Lower lobe of right lung (tissue), 2 donors: ENCODE measurements around the gene ANKRD11. TPM values are rescaled to one million over a fixed set of nuclear protein-coding genes. Genes with fewer than 3 reads are reported as not detected.
"Not testable (repeated sequence)": the region's sequence is repeated elsewhere in the genome, so short reads cannot be mapped to it uniquely, and the experiment has no call there.

ENCODE experiments used
- ATAC-seq, 2 donors: fragments of 200-7000 bp; cut with Tn5 transposase; one replicate each; pipeline ENCODE4 v1.9.1; 2020 to 2022; ENCODE audit warnings: mild to moderate bottlenecking in 2 of 2, moderate library complexity in 2 of 2
- DNase-seq: peaks from one replicate; pipeline ENCODE4 v3.0.0-alpha.2; 2020
- H3K27ac ChIP-seq: fragments of 200-600 bp; one replicate; pipeline ENCODE4 v1.8.0; 2022
- H3K27me3 ChIP-seq: fragments of 200-600 bp; one replicate; pipeline ENCODE4 v1.8.0; 2022; ENCODE audit warnings: low read depth
- H3K36me3 ChIP-seq: fragments of 200-600 bp; one replicate; pipeline ENCODE4 v1.8.0; 2022; ENCODE audit warnings: mild to moderate bottlenecking
- H3K4me1 ChIP-seq: fragments of 200-600 bp; one replicate; pipeline ENCODE4 v1.8.0; 2022
- H3K4me3 ChIP-seq: fragments of 200-600 bp; one replicate; pipeline ENCODE4 v1.8.0; 2022; ENCODE audit warnings: mild to moderate bottlenecking
- H3K9me3 ChIP-seq: fragments of 200-600 bp; one replicate; pipeline ENCODE4 v1.8.0; 2022
- CTCF ChIP-seq: fragments of 200-600 bp; IDR thresholded peaks from one replicate; pipeline ENCODE4 v1.8.0; 2022; ENCODE audit warnings: antibody characterized with exemption, mild to moderate bottlenecking
- intact Hi-C: fragments of 100-400 bp; cut with DNase I; formaldehyde crosslinking; loops from one replicate; pipeline ENCODE4 v1.11.0; 2022
- total RNA-seq: library from RNA; stranded (reverse); fragmentation: NEBNext Ultra II Directional; extraction: Animal tissue kit (Norgen Biotek cat#: 25700); gene quantifications from one replicate; pipeline ENCODE4 v1.2.1, GENCODE V29; 2021
- donor health status: DM: no; HTN: yes; CAD: no; lungs with severe emphysema.

Gene ANKRD11
- total RNA-seq, 1 donor from 2014 or later: 127 TPM

- intact Hi-C loops: no loop called here
- no peak for TF ChIP-seq CTCF
- Histone ChIP-seq H3K36me3 (no peaks in the 10 kb centered on the region), H3K4me1 (peaks cover 64% of the 10 kb centered on the region), H3K27me3 (no peaks in the 10 kb centered on the region), H3K9me3 (no peaks in the 10 kb centered on the region), H3K4me3 (no peak overlapping the region), H3K27ac (no peak overlapping the region)
- DNase-seq: no peak
- no peak for ATAC-seq
Measured at GRCh38 chr16:89332243-89332901, 158.0 kb downstream of the ANKRD11 start.

GRCh38 chr16:89331371-89332109 lies 158.8 kb downstream of the ANKRD11 start:
- ATAC-seq (no peak), DNase-seq (no peak)
- Histone ChIP-seq H3K4me3 (no peak overlapping the region), H3K4me1 (peaks cover 66% of the 10 kb centered on the region), H3K27me3 (no peaks in the 10 kb centered on the region), H3K36me3 (no peaks in the 10 kb centered on the region), H3K9me3 (no peaks in the 10 kb centered on the region), H3K27ac (no peak overlapping the region)
- TF ChIP-seq CTCF: no peak
- intact Hi-C loops: no loop called here

- TF ChIP-seq CTCF: no peak
- DNase-seq: peak; percentile 59
- intact Hi-C loops: no loop called here
- H3K9me3 ChIP-seq: no peaks in the 10 kb centered on the region
- ATAC-seq: peak; percentile 16 to 37
- peaks cover 69% of the 10 kb centered on the region for H3K4me1 ChIP-seq
- H3K4me3 ChIP-seq: no peak overlapping the region
- no peaks in the 10 kb centered on the region for H3K36me3 ChIP-seq
- H3K27ac ChIP-seq: peak overlapping the region; percentile 68
- H3K27me3 ChIP-seq: no peaks in the 10 kb centered on the region
Measured at GRCh38 chr16:89330177-89330856, 160.0 kb downstream of the ANKRD11 start.

- Histone ChIP-seq H3K27ac (peak overlapping the region; percentile 68), H3K4me1 (peaks cover 69% of the 10 kb centered on the region)
- intact Hi-C loops, H3K36me3 ChIP-seq, H3K9me3 ChIP-seq, ATAC-seq, H3K4me3 ChIP-seq, H3K27me3 ChIP-seq, DNase-seq: not testable (repeated sequence)
Measured at GRCh38 chr16:89329830-89330176, 160.6 kb downstream of the ANKRD11 start.

- intact Hi-C loops, H3K4me3 ChIP-seq, H3K36me3 ChIP-seq, H3K9me3 ChIP-seq, H3K27me3 ChIP-seq, H3K27ac ChIP-seq, ATAC-seq: not testable (repeated sequence)
- DNase-seq: peak; percentile 50
- H3K4me1 ChIP-seq: peaks cover 69% of the 10 kb centered on the region
Measured at GRCh38 chr16:89328412-89329400, 161.7 kb downstream of the ANKRD11 start.

- ATAC-seq: no peak
- Histone ChIP-seq H3K9me3 (no peaks in the 10 kb centered on the region), H3K36me3 (no peaks in the 10 kb centered on the region), H3K4me1 (peaks cover 77% of the 10 kb centered on the region), H3K4me3 (no peak overlapping the region), H3K27ac (peak overlapping the region; percentile 71), H3K27me3 (no peaks in the 10 kb centered on the region)
- DNase-seq: no peak
- intact Hi-C loops: no loop called here
- no peak for TF ChIP-seq CTCF
Measured at GRCh38 chr16:89326721-89327120, 163.6 kb downstream of the ANKRD11 start.
